ENCODE results near the gene VTI1A.

DNA sequence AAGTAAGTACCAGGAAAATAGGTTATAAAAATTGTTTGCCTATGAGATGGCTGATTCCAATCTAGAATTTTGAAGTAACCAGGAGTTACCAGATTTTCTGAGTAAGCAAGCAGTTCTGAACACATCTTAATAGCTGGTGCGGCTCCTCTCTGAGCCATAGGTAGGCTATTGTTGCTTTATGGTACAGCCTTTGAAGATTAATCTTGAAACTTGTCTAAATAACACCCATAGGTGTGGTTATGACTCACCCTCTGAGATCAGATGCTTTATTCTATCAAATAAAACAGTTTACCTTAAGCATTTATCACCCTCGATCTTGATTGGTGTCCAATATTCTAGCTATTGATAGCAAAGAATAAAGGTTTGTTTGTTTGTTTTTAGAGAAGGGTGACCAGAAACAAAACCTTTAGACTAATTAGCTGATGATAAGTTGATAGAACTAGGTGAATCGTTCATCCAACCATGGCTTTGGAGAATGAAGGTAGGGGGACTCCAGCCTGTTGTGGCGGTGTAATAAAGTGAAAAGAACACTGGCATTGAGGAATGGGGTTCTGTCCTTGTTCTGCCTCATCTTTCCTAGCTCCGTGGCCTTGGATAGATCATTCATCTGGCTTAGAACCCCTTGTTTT lies 72.2 kb downstream of the VTI1A start:
- TF ChIP-seq, protein P1, sequence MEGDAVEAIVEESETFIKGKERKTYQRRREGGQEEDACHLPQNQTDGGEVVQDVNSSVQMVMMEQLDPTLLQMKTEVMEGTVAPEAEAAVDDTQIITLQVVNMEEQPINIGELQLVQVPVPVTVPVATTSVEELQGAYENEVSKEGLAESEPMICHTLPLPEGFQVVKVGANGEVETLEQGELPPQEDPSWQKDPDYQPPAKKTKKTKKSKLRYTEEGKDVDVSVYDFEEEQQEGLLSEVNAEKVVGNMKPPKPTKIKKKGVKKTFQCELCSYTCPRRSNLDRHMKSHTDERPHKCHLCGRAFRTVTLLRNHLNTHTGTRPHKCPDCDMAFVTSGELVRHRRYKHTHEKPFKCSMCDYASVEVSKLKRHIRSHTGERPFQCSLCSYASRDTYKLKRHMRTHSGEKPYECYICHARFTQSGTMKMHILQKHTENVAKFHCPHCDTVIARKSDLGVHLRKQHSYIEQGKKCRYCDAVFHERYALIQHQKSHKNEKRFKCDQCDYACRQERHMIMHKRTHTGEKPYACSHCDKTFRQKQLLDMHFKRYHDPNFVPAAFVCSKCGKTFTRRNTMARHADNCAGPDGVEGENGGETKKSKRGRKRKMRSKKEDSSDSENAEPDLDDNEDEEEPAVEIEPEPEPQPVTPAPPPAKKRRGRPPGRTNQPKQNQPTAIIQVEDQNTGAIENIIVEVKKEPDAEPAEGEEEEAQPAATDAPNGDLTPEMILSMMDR (IDR thresholded peaks at IDR 0.05) = no peak
- no peak for TF ChIP-seq POLR2AphosphoS5 (IDR thresholded peaks at IDR 0.05)
- TF ChIP-seq POLR2A (IDR thresholded peaks at IDR 0.05) = no peak
